Uterine smooth muscle cell (primary cell): ENCODE results near the gene CLIP1. TPM values are rescaled to one million over a fixed set of nuclear protein-coding genes. Genes with fewer than 3 reads are reported as not detected.

Source experiments
- total RNA-seq: library from RNA; depleted of rRNA; stranded (reverse); fragments of >200 nt; gene quantifications from 2 replicates; pipeline ENCODE4 v1.2.3, GENCODE V29; 2014

Gene CLIP1
- total RNA-seq: 70.5 and 107 TPM in 2 replicates

GRCh38 chr12:122421821-122422729, at the start of gene CLIP1:
Gene CLIP1, minus strand, starts transcription at chr12:122422669. Its CDS starts 42,217 bp downstream, at chr12:122380452.

GRCh38 chr12:122266230-122266901, 156.1 kb downstream of the CLIP1 start, which contains the start of gene VPS33A:
Gene VPS33A, minus strand, starts transcription at chr12:122266494. Its CDS starts 86 bp downstream, at chr12:122266408.

GRCh38 chr12:122225683-122226365, 196.6 kb downstream of the CLIP1 start, which contains the start of gene DIABLO:
Gene DIABLO, minus strand, starts transcription at chr12:122226052. Its CDS starts 38 bp downstream, at chr12:122226014.

Other genes with a start within 250 kb of the CLIP1 start
- gene IL31, start 248.4 kb downstream of the CLIP1 start, total RNA-seq: not detected in 2 replicates
- 0.11 and 1.5 TPM in 2 replicates for gene LRRC43, start 239.5 kb downstream of the CLIP1 start, total RNA-seq
- gene B3GNT4, start 219.0 kb downstream of the CLIP1 start, total RNA-seq: 0.11 TPM in 1 of 2 replicates, not detected in the other
- 53.6 and 63.2 TPM in 2 replicates for gene DIABLO, start 196.6 kb downstream of the CLIP1 start, total RNA-seq
- gene VPS33A, start 156.2 kb downstream of the CLIP1 start, total RNA-seq: 23.5 and 25.6 TPM in 2 replicates
- 20.4 TPM in 2 replicates for gene ZCCHC8, start 78.3 kb upstream of the CLIP1 start, total RNA-seq
- 55.7 and 70.2 TPM in 2 replicates for gene RSRC2, start 104.3 kb upstream of the CLIP1 start, total RNA-seq
- gene KNTC1, start 104.6 kb upstream of the CLIP1 start, total RNA-seq: 29.0 and 87.0 TPM in 2 replicates